Measurements from ENCODE around the gene COL5A1.
A peak's percentile ranks its signal among the peaks of the same experiment; 100 is the strongest.

COL5A1 gene

GRCh38 chr9:134728021-134728795, 86.6 kb downstream of the COL5A1 start:
- DNase-seq (ENCODE audit: low spot score) = no peak

DNA sequence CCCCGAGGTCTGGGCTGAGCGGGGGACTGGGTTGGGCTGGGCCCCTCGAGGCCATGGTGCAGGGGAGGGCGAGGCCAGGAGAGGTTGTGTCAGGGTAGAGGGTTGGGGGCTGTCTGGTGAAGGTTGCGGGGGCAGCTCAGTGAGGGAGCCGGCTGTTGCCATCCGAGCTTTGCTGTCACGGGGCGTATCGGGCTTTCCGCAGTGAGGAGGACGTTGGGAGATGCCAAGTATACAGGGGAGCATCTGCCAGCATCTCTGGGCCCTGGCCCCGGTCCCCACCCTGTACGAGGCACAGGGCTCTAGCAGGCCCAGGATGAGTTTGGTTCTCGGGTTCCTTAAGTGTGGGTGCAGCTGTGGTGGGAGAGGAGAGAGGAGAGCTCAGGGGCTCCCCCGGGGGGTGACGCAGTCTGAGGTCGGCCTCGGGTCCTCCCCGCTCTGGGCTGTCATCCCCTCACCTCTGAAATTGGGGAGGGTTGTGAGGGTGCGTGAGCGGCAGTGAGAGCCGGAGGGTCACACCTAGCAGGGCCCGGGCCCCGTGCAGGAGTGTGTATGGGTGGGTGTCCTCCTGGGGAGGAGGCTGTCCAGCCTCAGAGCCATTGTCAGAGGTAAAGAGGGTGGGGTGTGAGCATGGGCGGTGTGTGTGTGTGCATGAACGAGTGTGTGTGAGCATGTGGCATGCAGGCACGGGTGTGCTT, 87.3 kb downstream of the COL5A1 start:
- no peak for DNase-seq (ENCODE audit: low spot score)

DNA sequence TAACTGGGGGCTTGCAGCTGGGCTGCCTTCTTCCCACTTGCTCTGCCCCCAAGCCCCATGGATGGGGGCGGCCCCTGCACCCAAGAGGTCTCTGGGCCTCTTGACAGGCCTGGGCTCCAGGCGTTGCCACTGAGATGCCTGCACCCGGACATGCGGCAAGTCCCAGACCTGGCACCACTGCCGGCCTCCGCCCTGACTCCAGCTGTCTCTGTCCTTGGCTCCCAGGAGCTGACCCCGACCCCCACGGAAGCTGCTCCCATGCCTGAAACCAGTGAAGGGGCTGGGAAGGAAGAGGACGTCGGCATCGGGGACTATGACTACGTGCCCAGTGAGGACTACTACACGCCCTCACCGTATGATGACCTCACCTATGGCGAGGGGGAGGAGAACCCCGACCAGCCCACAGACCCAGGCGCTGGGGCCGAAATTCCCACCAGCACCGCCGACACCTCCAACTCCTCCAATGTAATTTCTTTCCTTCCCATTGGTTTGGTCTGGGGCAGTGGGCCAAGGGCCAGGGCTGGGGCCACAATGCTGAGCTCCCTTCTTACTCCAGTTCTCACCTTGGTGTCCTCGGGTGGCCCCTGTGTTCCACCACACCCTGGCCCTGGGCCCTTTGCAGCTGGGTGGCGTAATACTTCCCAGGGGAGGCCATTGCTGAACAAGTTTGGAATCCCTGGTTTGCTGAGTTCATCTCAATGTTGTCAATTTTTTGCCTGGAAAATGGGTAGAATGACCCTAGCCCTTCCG, 88.6 kb downstream of the COL5A1 start:
- no peak for DNase-seq (ENCODE audit: low spot score)

DNA sequence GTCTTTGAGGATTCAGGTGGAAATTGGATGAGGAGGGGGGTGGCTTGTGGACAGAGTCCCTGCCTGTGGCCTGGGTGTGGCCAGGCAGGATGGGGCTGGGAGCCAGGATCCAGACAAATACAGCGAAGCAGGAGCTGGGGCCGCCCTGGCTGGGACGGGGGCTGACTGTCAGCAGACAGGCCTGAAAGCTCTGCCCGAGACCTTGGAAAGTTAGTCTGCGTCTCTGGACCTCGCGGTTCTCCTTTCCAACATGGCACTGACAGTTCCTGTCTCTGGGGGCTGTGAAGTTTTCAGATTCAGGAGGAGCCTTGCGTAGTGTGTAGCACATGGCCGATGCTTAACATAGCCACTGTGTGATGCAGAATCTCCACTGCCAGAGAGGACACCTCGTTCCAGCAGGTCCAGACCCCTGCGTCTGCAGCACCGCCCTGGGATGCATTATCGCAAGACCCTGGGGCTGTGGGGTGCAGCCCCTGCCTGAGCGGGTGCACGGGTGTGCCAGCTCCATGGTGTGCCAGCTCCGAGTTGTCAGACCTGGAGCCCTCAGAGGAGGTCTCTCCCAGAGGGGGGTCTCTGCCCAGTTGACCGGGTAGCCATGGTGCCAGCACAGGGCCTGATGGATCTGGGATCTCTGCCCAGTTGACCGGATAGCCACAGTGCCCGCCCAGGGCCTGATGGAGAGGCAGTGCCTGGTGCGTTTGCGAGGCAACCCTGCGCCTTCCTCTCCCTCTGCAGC, 89.3 kb downstream of the COL5A1 start:
- no peak for DNase-seq (ENCODE audit: low spot score)

DNA sequence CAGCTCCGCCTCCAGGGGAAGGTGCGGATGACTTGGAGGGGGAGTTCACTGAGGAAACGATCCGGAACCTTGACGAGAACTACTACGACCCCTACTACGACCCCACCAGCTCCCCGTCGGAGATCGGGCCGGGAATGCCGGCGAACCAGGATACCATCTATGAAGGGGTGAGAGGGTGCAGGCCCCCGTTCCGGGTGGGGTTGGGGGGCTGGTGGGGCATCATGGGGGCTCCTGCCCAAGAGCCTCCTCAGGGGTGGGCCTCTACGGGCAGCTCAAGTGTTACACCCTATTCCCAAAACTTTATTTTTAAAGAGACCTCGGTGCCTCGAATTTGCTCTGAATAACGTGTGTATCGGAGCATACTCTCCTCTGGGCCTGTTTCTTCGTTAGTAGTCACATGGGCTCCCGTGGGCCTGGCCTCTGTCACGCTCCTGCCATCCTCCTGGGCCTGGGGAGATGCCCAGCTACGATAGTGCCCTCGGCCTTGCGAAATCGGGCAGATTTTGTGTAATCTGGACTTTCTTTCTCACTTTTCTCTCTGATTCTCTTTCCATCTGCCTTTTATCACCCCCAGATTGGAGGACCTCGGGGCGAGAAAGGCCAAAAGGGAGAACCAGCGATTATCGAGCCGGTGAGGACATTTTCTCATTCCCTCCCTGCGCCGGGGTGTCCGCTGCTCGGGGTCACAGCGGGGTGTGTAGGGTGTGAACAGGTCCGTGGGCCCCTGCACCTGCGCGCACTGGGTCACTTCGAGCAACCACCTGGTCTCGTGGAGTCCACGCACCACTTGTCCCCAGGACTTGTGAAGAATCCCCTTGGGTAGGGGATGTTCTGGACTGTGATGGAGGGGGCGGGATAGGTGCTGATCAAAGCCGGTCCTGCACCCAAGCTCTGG, 90.1 kb downstream of the COL5A1 start:
- no peak for DNase-seq (ENCODE audit: low spot score)

- no peak for DNase-seq (ENCODE audit: low spot score)
Measured at GRCh38 chr9:134732392-134733110, 90.9 kb downstream of the COL5A1 start.

DNA sequence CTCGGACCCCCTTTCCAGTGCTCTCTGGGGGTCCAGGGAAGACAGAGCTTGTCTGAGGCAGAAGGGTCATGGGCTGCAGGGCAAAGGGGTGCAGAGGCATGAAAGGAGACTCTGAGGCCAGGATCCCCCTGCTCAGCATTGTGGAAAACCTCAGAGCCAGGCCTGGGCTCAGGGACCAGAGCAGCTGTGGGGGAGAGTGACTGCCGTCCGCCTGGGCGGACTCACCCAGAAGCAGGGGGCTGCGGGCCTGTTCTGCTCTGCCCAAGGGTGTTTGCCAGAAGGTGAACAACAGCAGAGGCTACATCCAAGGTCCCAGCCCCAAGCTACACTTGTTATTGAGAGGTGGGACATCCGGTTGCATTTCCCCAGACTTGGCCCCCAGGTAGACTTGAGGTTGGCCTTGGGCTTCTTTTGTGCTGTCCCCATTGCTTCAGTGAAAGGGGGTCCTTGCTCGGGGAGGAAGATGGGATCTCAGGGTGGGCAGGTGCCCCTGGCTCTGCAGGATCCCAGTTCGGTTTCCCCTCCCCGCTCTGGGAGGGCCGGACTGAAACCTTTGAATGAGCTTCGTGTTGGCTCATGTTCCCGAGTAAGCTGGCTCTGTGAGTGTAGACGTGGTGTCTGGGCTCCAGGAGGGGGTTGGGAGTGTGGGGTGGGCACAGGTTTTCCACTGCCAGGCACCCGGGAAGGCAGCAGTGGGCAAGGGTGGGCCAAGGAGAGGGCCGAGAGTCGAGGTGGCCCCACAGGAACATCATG, 92.1 kb downstream of the COL5A1 start:
- DNase-seq (ENCODE audit: low spot score) = no peak

DNA sequence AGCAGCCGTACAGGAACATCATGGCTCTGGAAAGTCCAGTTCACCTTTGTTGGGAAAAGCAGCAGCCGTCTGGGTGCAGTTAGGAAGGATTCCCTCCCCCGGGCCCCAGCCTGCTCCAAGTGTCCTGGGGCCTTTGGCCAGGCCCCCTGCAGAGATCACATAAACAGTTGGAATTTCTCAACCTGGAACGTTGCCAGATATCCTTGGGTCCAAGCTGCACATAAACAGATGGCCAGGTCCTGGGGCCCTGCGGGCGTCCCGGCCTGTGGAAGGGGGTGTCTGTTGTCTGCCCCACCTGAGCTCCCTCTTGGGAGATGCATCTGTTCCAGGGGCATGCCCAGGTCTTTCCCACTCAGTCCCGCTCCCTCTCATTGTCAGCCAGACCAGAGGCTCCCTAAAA, 92.7 kb downstream of the COL5A1 start:
- DNase-seq (ENCODE audit: low spot score) = no peak

- DNase-seq (ENCODE audit: low spot score) = no peak
Measured at GRCh38 chr9:134735441-134736175, 94.0 kb downstream of the COL5A1 start.

DNA sequence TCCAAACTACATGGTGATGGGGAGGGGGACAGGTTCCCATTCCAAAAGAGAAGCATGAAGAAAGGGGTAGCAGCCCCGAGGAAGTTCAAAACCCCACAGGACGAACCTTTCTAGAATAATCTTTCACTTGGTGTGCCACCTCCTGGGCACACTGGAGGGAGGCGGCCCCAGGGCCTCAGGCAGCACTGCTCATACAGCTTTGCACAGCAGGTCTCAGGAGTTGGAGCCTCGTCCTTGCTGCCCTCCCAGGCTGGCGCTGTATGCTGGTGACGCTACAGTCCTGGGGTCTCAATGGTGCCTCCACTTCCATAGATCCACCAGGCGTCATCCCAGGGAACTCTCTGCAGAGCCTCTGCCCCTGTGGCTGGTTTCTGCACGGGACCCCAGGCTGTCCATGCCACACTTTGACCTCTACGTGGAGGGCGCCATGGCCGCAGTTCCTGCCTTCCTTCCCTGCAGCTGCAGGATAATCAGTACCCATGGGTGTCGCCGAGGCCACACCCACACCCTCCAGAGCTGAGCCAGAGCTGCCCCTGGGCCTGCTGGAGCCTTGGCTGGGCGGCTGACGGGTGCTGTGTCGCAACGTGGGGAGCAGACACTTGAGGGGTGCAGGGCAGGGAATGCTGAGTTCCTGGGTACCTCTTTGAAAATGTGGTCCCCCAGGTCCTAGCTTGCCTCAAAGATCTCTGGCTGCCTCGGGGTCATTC, 95.3 kb downstream of the COL5A1 start:
- no peak for DNase-seq (ENCODE audit: low spot score)

- no peak for DNase-seq (ENCODE audit: low spot score)
Measured at GRCh38 chr9:134737842-134738580, 96.4 kb downstream of the COL5A1 start.

DNA sequence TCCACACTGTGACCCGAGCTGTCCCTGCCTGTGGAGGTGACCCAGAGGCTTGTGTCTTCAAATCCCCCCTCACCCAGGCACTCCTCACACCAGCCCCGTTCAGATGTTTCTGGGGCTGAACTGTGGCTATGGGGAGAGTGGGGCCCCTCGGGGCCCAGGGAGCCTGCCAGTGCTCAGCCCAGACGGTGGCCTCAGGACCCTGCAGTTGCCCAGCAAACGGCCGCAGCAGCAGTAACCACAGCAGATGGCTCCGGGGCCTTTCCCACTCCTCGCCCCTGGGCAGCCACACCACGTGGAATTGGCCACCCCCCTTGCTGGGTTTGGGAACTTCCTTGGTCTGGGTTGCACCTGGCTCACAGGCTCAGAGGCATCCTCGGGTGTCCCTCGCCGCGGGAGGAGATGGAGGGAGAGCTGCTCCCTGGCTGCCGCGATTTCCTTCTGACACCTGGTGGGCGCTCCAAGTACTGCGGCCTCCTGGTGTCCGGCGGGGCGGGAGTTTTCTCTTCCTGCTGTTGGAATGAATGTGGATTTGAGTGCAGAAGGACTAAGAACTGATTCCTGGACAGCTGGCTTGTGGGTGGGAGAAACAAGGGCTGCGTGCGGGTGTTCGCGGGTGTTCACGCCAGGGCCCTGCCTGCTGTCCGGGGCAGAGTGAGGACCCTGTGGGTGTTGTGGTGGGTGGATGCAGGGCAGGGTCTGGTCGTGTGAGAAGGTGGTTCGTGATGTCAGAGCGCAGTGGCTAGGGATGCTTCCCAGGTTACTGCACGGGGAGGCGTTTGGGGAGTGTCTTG, 97.5 kb downstream of the COL5A1 start:
- DNase-seq (ENCODE audit: low spot score) = peak; percentile 89

DNA sequence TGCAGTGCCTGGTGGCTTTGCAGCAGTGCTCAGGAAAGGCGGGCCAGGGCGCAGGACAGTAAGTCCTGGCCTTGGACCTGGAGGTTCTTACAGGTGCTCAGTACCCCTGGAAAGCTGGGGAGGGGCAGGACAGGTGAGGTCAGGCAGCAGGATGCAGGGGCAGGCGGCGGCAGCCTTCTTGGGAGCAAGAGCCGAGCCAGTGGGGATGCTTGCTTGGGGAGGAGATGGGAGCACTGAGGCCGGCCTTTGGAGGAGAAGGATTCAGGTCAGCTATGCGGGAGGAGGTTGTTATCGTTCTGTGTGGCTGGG, 98.0 kb downstream of the COL5A1 start:
- DNase-seq (ENCODE audit: low spot score) = no peak

DNA sequence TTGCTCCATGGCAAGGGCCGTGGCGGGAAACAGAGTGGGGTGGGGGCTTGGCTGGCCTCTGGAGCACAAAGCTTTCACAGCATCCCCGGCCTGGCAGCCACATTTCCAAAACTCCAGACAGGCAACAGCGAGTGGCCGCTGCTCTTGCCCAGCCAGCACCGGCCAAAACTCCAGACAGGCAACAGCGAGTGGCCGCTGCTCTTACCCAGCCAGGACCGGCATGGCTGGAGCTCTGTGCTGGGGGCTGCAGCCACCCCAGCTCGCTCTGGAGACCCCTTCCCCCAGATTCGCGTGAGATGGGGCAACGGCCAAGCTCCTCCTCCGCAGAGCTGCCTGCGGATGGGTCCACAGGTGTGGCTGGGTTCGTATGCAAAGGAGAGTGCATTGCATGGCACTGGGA, 98.5 kb downstream of the COL5A1 start:
- no peak for DNase-seq (ENCODE audit: low spot score)

DNA sequence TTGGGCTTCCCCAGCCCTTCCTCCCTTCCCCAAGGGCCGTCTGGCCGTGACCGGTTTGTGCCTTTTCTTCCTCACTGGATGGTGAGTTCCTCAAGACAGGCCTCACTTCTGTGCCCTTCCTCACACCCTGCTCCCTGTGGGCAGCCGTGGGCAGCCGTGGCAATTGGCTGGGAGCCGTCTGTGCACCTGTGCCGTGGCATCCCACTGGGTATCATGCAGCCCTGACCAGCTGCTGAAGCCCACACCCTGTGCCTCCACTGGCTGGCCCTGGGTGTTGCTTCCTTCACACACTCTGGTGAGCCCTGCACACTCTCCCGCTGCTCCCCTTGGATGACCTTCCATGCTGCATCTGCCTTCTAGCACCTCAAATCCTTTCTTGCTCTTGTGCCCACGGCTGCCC, 100.2 kb downstream of the COL5A1 start:
- no peak for DNase-seq (ENCODE audit: low spot score)

DNA sequence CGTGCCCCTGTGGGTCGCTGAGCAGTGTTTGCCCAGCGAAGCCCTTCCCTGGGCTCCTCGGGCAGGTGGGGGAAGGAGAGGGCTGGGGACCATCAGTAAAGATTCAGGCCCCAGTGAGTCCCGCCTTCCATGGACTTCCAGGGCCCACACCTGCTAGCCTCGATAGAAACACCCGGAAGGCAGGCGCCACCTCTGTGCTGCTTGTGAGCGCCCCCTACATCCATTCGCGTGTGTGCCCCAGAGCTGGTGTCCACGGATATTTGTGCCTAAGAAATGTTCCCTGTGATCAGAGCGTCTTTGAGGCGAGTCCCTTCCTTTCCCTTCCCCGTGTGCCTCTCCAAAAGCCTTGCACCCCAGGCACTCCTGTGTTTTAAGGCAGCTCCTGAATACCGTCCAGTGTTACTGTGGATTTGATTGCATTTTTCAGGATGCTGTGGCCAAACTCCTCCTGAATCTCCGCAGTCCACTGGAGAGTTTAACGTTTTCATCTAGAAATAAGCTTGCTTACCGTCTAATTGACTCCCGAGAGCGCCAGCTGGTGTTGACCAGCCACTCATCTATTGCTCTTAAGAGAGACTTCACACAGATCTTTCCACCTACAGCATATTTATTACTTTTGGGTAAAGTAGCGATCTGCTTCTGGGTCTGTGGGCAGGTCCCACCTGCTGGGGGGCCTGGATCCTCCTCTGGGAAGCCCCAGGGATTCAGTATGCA, 101.4 kb downstream of the COL5A1 start:
- DNase-seq (ENCODE audit: low spot score) = no peak
